DMS 273 (cell line): ENCODE data around the gene MAP7D3.
"Not testable (repeated sequence)": the region's sequence is repeated elsewhere in the genome, so short reads cannot be mapped to it uniquely, and the experiment has no call there.

Experiments used
- DNase-seq: peaks from one replicate; lab custom pipeline; 2025; ENCODE audit not compliant: unreplicated experiment; lab: John Stamatoyannopoulos, UW

The MAP7D3 gene

GRCh38 chrX:136183917-136184316, 67.3 kb downstream of the MAP7D3 start:
- DNase-seq = no peak

- no peak for DNase-seq
These were observed 68.0 kb downstream of the MAP7D3 start for GRCh38 chrX:136183172-136183571.

- DNase-seq = no peak
These were observed 68.8 kb downstream of the MAP7D3 start for GRCh38 chrX:136182414-136182813.

- no peak for DNase-seq
These were observed 72.1 kb downstream of the MAP7D3 start for GRCh38 chrX:136179133-136179532.

- DNase-seq = no peak
These were observed 74.8 kb downstream of the MAP7D3 start for GRCh38 chrX:136176399-136176825.

- DNase-seq = no peak
These were observed 79.8 kb downstream of the MAP7D3 start for GRCh38 chrX:136171420-136171819.

GRCh38 chrX:136170139-136170800, 80.9 kb downstream of the MAP7D3 start:
- DNase-seq = no peak

- DNase-seq = peak; percentile 77
These were observed 82.1 kb downstream of the MAP7D3 start for GRCh38 chrX:136168929-136169735.

- DNase-seq = not testable (repeated sequence)
These were observed 83.2 kb downstream of the MAP7D3 start for GRCh38 chrX:136167989-136168388.

GRCh38 chrX:136166221-136166855, 84.9 kb downstream of the MAP7D3 start:
- peak; percentile 17 for DNase-seq

- DNase-seq = no peak
These were observed 85.8 kb downstream of the MAP7D3 start for GRCh38 chrX:136165406-136165805.

GRCh38 chrX:136163689-136164088, 87.5 kb downstream of the MAP7D3 start:
- no peak for DNase-seq
